ELR (cell line): ENCODE results near the gene CGN.

Experiments used
- DNase-seq: peaks from one replicate; pipeline ENCODE4 v3.0.0-alpha.2; 2015; ENCODE audit warnings: low read depth

Gene CGN

GRCh38 chr1:151547119-151547899 is 36.1 kb downstream of the CGN start:
- peak; percentile 92 for DNase-seq

- DNase-seq: no peak
These were observed 36.7 kb downstream of the CGN start for GRCh38 chr1:151547900-151548230.

GRCh38 chr1:151549199-151549598 is 38.0 kb downstream of the CGN start:
- peak; percentile 39 for DNase-seq

- peak; percentile 80 for DNase-seq
These were observed 42.5 kb downstream of the CGN start for GRCh38 chr1:151553659-151554058.

GRCh38 chr1:151556052-151556451 is 44.9 kb downstream of the CGN start:
- DNase-seq: no peak

GRCh38 chr1:151562661-151563060 is 51.5 kb downstream of the CGN start:
- DNase-seq: no peak

GRCh38 chr1:151563376-151563775 is 52.2 kb downstream of the CGN start:
- no peak for DNase-seq

- DNase-seq: no peak
These were observed 54.5 kb downstream of the CGN start for GRCh38 chr1:151565502-151566189.

- no peak for DNase-seq
These were observed 57.5 kb downstream of the CGN start for GRCh38 chr1:151568626-151569088.

- DNase-seq: no peak
These were observed 59.6 kb downstream of the CGN start for GRCh38 chr1:151570819-151571218.

GRCh38 chr1:151574575-151575529 is 63.7 kb downstream of the CGN start:
- DNase-seq: peak; percentile 88

- DNase-seq: no peak
These were observed 66.0 kb downstream of the CGN start for GRCh38 chr1:151577173-151577572.

GRCh38 chr1:151578941-151579340 is 67.8 kb downstream of the CGN start:
- peak; percentile 36 for DNase-seq

- DNase-seq: peak; percentile 70
These were observed 68.4 kb downstream of the CGN start for GRCh38 chr1:151579436-151580225.

GRCh38 chr1:151581451-151581850 is 70.3 kb downstream of the CGN start:
- DNase-seq: no peak

GRCh38 chr1:151581921-151582320 is 70.7 kb downstream of the CGN start:
- no peak for DNase-seq

GRCh38 chr1:151583796-151584195 is 72.6 kb downstream of the CGN start:
- no peak for DNase-seq

- no peak for DNase-seq
These were observed 73.1 kb downstream of the CGN start for GRCh38 chr1:151584278-151584677.

- no peak for DNase-seq
These were observed 73.6 kb downstream of the CGN start for GRCh38 chr1:151584780-151585179.

- peak; percentile 79 for DNase-seq
These were observed 74.4 kb downstream of the CGN start for GRCh38 chr1:151585622-151586021.
